Activated T-helper 1 cell treated with Interleukin-2 at 50 U/mL for 16 hours (primary cell): ENCODE data around the gene ZCCHC18.
A peak's percentile ranks its signal among the peaks of the same experiment; 100 is the strongest.

Experiments
- DNase-seq: peaks from one replicate; pipeline ENCODE4 v3.0.0-alpha.2; 2020; ENCODE audit warnings: low read depth

Gene ZCCHC18

DNA sequence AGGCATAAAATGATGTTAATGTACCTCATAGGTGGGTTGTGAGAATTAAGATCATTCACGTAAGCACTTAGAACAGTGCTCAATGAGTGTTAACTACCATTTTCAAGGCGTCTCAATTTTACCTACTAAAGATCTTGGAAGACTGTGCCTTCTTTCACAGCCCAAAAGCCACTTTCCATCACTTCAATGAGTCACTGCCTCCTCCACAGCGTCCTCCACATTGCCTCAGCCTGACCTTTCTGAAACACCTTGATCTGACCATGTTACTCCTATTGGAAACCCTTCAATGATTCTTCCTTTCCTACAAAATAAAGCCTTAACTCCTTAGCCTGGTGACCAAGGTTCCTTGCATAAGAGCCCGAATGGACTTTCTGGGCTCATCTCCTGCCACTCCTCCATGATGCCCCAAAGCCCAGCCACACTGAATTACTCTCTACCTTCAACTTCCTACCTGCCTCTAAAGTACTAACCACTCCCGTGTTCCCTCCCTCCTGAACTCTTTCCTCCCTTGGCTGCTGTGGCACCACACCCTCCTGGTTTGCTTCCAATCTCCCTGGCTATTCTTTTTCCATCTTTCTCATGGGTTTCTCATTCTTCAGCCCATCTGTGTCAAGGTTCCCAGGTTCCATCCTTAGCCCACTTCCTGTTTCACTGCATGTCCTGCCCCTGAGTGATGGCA, 22.4 kb downstream of the ZCCHC18 start:
- no peak for DNase-seq

DNA sequence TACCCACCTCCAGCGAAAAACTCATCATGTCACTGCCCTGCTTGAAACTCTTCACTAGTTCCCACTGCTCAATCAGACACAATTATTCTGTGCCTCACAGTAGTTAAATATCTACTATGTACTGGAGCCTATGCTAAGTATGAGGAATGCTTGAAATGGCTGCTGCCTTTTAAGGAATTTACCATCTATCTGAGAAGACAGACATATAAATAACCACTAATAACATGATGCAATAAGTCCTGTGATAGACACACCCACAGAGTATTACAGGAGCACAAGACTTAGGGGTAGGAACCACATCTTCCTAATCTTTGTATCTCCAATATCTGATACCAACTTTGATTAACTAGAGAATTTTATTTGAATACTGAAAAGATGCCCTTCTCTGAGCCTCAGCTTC, 23.4 kb downstream of the ZCCHC18 start:
- DNase-seq = no peak

DNA sequence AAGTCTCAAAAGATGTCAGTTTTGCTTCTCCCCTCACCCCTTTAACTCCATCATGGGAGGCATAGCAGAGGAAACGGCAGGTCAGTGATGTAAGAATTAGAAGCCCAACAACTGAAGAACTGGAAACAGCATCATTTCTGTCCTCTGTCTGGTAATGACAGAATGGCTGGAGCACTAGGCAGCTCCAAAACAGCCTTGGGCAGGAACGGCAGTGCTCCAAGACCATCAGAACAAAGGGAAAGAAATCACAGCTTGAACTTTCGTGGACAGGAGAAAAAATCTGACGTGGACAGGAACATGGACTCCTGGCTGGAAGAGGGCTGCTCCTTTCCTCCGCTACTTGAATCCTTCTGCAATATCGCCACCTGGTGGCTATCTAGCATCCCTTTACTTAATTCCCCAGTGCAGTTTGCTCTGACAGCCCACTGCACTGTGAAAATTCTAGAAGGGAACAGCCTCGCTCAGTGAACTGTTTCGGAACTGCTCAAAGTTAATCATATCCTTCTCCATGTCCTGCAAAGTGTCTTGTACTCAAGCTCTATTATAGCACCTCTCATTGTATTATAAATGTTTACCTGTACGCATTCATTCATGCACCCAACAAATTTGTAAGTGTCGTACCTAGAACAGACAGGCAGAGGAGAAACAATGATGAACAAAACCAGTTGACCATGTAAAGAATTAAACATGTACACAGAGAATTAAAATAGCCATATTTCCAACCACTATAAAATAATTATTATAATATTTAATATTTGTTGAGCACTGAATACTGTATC, 24.1 kb downstream of the ZCCHC18 start:
- DNase-seq = peak; percentile 18

DNA sequence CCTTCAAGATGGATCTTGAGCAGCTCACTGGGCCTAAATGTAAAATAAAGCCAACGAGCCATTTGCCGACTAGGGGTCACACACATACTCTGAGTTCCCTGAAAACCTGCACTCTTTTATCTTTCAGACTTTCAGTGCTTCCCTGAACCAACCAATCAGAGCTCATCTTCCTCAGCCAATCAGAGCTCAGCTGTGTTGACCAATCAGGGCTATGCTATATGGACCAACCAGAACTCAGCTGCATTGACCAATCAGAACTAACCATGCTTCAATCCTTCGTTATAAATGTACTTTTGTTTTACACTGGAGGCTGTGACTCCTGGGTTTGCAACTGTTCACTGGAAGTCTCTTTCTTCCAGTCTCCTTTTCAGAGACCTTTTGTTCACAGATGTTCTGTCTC, 25.2 kb downstream of the ZCCHC18 start:
- no peak for DNase-seq

DNA sequence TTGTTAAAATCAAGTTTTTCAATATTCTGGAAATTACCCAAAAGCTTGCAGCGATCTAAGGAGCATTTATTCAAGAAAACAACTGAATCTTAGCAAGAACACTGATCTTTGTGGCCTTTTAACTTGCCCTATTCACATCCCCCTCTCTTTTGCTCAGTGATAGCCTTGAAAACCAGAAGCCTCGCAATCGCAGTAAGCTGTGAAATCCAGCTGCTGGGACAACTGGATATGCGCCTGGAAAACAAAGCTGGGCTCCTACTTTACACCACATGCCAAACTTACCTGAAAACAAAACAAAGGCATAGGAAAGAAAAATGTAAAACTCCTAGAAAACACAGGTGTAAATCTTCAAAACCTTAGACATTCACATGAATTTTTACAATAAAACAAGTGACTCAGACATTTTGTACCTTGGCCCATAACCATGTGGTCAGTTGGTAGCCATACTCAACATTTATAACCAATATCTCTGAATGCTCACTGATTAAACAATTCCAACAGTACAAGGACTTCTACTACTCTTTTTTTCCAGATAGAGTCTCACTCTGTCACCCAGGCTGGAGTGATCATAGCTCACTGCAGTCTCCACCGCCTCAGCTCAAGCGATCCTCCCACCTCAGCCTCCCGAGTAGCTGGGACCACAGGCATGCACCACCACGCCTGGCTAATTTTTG, 28.9 kb downstream of the ZCCHC18 start:
- no peak for DNase-seq

DNA sequence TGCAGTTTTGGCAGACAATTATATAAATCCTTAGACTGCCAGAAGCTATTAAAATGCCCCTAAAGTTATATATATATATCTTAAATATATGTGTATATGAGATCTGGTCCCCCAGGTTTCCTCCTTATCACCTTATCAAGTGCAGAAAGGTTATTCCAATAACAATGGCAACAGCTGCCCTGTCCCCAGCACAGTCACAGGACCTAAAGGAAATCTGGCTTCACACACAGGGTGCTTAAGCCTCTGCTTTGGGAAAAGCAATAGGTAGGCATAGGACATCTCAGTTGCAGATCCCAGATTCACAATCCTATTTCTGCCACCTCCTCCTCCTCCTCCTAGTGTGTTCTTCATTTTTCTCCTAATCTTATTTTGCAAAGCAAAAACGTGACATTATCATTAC, 38.7 kb downstream of the ZCCHC18 start:
- no peak for DNase-seq

DNA sequence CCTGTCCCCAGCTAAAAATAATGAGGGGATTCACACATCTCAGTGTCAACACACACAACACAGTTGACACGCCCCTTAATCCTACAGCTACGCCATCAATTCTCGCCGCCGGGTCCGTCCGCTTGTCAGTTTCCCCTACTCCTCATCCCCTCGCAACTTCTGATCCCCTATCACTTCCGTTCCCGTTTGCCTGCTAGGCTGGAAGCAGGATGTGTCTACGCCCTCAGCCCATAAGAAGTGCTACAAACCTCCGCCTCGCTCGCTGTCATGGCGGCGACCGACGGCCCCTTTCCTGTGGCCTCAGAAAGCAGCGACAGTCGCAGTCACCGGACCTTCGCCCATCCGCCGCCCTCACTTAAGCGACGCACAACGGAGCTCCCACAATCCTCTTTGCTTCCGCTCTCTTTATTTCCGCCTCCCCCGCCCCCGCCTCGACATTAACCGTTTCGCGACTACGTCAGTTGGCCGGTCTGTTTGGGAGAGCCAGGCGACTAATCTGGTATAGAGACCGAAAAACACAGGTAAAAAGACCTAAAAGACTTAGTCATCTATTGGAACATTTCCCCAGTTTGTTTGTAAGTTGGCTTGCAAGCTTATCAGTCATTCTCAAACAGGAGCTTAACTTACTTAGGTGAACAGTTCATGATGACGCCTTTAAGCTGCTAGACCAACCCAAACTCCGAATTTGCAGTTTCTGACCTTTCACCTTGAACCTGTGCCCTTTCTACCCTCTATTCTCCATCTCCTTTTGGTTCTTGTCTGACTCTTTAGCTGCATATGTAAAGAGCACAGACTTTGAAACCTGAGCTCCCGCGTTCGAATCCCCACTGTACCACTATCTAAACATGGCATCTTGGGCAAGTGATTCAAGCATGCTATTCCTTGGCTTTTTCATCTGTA, 44.6 kb downstream of the ZCCHC18 start, which contains the start of gene SLC25A53:
SLC25A53 (minus strand) TSS at position 380 of the 900 bp plus-strand sequence. CDS start 51,752 bp downstream, outside the sequence.
- peak; percentile 49 for DNase-seq
